ENCODE data around the gene KLHL25. TPM values are rescaled to one million over a fixed set of nuclear protein-coding genes. Genes with fewer than 3 reads are reported as not detected.
A peak's percentile ranks its signal among the peaks of the same experiment; 100 is the strongest.

KLHL25 gene
- total RNA-seq, 2 experiments from 2014 or later: 5.3 TPM

GRCh38 chr15:85785887-85786780, 8.6 kb downstream of the KLHL25 start:
- CTCF ChIA-PET: interaction anchor here (1.0 to 1.7 kb wide), 2 partner anchors 55 to 57 kb away, joined by 3 to 7 read pairs; no protein-coding TSS in a partner anchor
- POLR2A ChIA-PET: interaction anchor here (0.6 kb wide), 1 partner anchor 204 kb away, joined by 3 read pairs; no protein-coding TSS in a partner anchor
- peak; percentile 27 for ATAC-seq

GRCh38 chr15:85782064-85782463, 12.7 kb downstream of the KLHL25 start:
- Mint-ChIP-seq H3K4me1 (ENCODE audit: low read depth) (peaks cover 51% of the 10 kb centered on the region), H3K4me3 (no peak overlapping the region), H3K27me3 (ENCODE audit: low read depth) (no peaks in the 10 kb centered on the region), H3K36me3 (ENCODE audit: low read depth) (no peaks in the 10 kb centered on the region), H3K9me3 (ENCODE audit: insufficient read depth) (no peaks in the 10 kb centered on the region), H3K27ac (no peak overlapping the region)
- ChIA-PET POLR2A (no interaction called here), CTCF (interaction anchor here (1.1 kb wide), 1 partner anchor 59 kb away, joined by 3 read pairs; no protein-coding TSS in a partner anchor)
- ATAC-seq (no peak), DNase-seq (no peak)

More at GRCh38 chr15:85785887-85786780, 8.6 kb downstream of the KLHL25 start:
- Mint-ChIP-seq H3K4me1 (ENCODE audit: low read depth) (peaks cover 62% of the 10 kb centered on the region), H3K27me3 (ENCODE audit: low read depth) (no peaks in the 10 kb centered on the region), H3K9me3 (ENCODE audit: insufficient read depth) (no peaks in the 10 kb centered on the region), H3K27ac (peak overlapping the region; percentile 88), H3K4me3 (peak overlapping the region; percentile 65), H3K36me3 (ENCODE audit: low read depth) (peaks cover 3% of the 10 kb centered on the region)
- no peak for DNase-seq

DNA sequence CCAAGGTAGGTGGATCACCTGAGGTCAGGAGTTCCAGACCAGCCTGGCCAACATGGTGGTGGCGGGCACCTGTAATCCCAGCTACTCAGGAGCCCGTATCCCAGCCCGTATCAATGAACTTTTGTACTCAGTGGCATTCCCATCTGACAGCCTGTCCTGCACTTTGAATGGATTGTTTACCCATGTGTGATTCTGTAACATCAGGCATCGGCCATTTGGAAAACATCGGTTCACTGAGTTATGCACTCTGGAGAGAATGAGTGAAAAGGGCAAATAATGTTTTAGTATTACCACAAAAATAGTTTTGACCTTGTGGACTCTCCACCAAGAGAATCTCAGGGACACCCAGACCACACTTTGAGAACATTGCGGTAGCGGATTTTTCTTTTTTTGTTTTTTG, 13.6 kb downstream of the KLHL25 start:
- ChIA-PET CTCF (interaction anchor here (1.1 kb wide), 1 partner anchor 12 kb away, joined by 3 read pairs; no protein-coding TSS in a partner anchor), POLR2A (no interaction called here)
- Mint-ChIP-seq H3K4me3 (no peak overlapping the region), H3K27me3 (ENCODE audit: low read depth) (no peaks in the 10 kb centered on the region), H3K4me1 (ENCODE audit: low read depth) (peaks cover 44% of the 10 kb centered on the region), H3K36me3 (ENCODE audit: low read depth) (no peaks in the 10 kb centered on the region), H3K9me3 (ENCODE audit: insufficient read depth) (no peaks in the 10 kb centered on the region), H3K27ac (no peak overlapping the region)
- ATAC-seq (no peak), DNase-seq (no peak)

GRCh38 chr15:85780225-85780985, 14.3 kb downstream of the KLHL25 start:
- peaks cover 37% of the 10 kb centered on the region for H3K4me1 Mint-ChIP-seq (ENCODE audit: low read depth)
- ChIA-PET POLR2A (no interaction called here), CTCF (interaction anchor here (1.1 kb wide), 1 partner anchor 13 kb away, joined by 3 read pairs; no protein-coding TSS in a partner anchor)
- ATAC-seq (no peak), DNase-seq (no peak)
- no peaks in the 10 kb centered on the region for H3K9me3 Mint-ChIP-seq (ENCODE audit: insufficient read depth)
- H3K27ac Mint-ChIP-seq: no peak overlapping the region
- H3K36me3 Mint-ChIP-seq (ENCODE audit: low read depth): no peaks in the 10 kb centered on the region
- no peak overlapping the region for H3K4me3 Mint-ChIP-seq
- no peaks in the 10 kb centered on the region for H3K27me3 Mint-ChIP-seq (ENCODE audit: low read depth)

DNA sequence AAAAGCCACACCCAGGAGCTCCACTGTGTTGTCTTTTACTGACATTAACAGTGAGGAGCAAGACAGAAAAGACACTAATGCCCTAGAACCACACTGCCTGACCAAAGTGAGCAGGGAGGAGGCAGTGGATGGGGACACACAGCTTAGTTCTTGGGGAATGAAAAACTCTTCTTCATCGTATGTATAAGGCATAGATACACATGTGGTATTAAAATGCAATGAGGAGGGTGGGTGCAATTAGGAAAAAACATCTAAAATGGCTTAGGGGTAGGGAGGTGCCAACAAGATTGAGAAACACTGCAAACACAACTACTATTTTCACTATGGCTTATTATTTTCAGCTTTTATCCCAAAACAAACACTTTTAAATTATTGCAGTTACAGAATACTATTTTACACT, 15.5 kb downstream of the KLHL25 start:
- peaks cover 28% of the 10 kb centered on the region for H3K4me1 Mint-ChIP-seq (ENCODE audit: low read depth)
- H3K4me3 Mint-ChIP-seq: no peak overlapping the region
- H3K9me3 Mint-ChIP-seq (ENCODE audit: insufficient read depth): no peaks in the 10 kb centered on the region
- ChIA-PET POLR2A (interaction anchor here (1.1 kb wide), 1 partner anchor 87 kb away, joined by 4 read pairs; no protein-coding TSS in a partner anchor), CTCF (no interaction called here)
- H3K36me3 Mint-ChIP-seq (ENCODE audit: low read depth): no peaks in the 10 kb centered on the region
- DNase-seq (no peak), ATAC-seq (no peak)
- no peak overlapping the region for H3K27ac Mint-ChIP-seq
- H3K27me3 Mint-ChIP-seq (ENCODE audit: low read depth): no peaks in the 10 kb centered on the region

DNA sequence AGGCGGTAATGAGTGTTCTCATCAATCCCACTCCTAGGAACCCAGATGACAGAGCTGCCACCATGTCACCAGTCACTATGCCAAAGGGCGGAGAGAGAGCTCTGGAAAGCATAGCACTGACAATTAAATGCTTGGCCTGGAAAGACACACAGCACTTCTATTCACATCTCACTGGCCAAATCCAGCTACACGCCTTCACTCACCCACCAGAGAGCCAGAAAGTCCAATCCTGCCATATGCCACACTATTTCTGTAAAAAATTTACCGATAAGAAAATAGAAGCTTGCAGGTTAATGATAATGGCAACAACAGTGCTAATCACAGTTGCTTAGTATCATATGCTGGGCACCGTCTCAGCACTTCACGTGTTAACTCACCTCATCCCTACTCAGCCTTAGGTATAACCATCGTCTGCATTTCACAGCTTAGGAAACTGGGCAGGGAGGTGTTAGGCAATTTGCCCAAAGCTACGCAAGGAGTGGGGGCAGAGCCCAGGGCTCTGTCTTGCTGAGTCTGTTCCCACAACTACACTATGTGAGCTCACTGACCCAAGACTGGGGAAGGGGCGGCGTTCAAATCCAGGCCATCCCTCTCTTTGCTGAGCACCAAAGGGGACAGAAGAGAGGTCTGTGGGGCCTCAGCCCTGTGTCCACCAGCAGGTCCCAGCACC, 16.5 kb downstream of the KLHL25 start:
- CTCF ChIA-PET: no interaction called here
- H3K4me1 Mint-ChIP-seq (ENCODE audit: low read depth): peaks cover 23% of the 10 kb centered on the region
- POLR2A ChIA-PET: interaction anchor here (0.6 to 1.1 kb wide), 2 partner anchors 45 to 86 kb away, joined by 3 to 4 read pairs; no protein-coding TSS in a partner anchor
- no peak for DNase-seq
- H3K27ac Mint-ChIP-seq: no peak overlapping the region
- no peaks in the 10 kb centered on the region for H3K9me3 Mint-ChIP-seq (ENCODE audit: insufficient read depth)
- H3K4me3 Mint-ChIP-seq: no peak overlapping the region
- H3K36me3 Mint-ChIP-seq (ENCODE audit: low read depth): no peaks in the 10 kb centered on the region
- H3K27me3 Mint-ChIP-seq (ENCODE audit: low read depth): no peaks in the 10 kb centered on the region
- ATAC-seq: no peak

GRCh38 chr15:85777250-85778106, 17.2 kb downstream of the KLHL25 start:
- Mint-ChIP-seq H3K36me3 (ENCODE audit: low read depth) (no peaks in the 10 kb centered on the region), H3K4me3 (no peak overlapping the region), H3K27me3 (ENCODE audit: low read depth) (no peaks in the 10 kb centered on the region), H3K4me1 (ENCODE audit: low read depth) (peaks cover 20% of the 10 kb centered on the region), H3K27ac (no peak overlapping the region), H3K9me3 (ENCODE audit: insufficient read depth) (no peaks in the 10 kb centered on the region)
- ATAC-seq (no peak), DNase-seq (no peak)
- ChIA-PET CTCF (no interaction called here), POLR2A (no interaction called here)

GRCh38 chr15:85773970-85774369, 20.8 kb downstream of the KLHL25 start:
- POLR2A ChIA-PET: no interaction called here
- no peaks in the 10 kb centered on the region for H3K4me1 Mint-ChIP-seq (ENCODE audit: low read depth)
- CTCF ChIA-PET: interaction anchor here (0.5 kb wide), 1 partner anchor 42 kb away, joined by 3 read pairs; no protein-coding TSS in a partner anchor

GRCh38 chr15:85773249-85773648, 21.5 kb downstream of the KLHL25 start:
- Mint-ChIP-seq H3K4me3 (no peak overlapping the region), H3K27me3 (ENCODE audit: low read depth) (no peaks in the 10 kb centered on the region), H3K9me3 (ENCODE audit: insufficient read depth) (no peaks in the 10 kb centered on the region), H3K36me3 (ENCODE audit: low read depth) (no peaks in the 10 kb centered on the region), H3K4me1 (ENCODE audit: low read depth) (no peaks in the 10 kb centered on the region), H3K27ac (peak overlapping the region; percentile 16)
- CTCF ChIA-PET: no interaction called here
- ATAC-seq (no peak), DNase-seq (no peak)
- POLR2A ChIA-PET: no interaction called here

More at GRCh38 chr15:85773970-85774369, 20.8 kb downstream of the KLHL25 start:
- no peaks in the 10 kb centered on the region for H3K27me3 Mint-ChIP-seq (ENCODE audit: low read depth)
- no peak for ATAC-seq
- DNase-seq: no peak
- no peak overlapping the region for H3K4me3 Mint-ChIP-seq
- no peaks in the 10 kb centered on the region for H3K36me3 Mint-ChIP-seq (ENCODE audit: low read depth)
- H3K27ac Mint-ChIP-seq: no peak overlapping the region
- no peaks in the 10 kb centered on the region for H3K9me3 Mint-ChIP-seq (ENCODE audit: insufficient read depth)

GRCh38 chr15:85772668-85773067, 22.1 kb downstream of the KLHL25 start:
- DNase-seq (no peak), ATAC-seq (no peak)
- ChIA-PET POLR2A (no interaction called here), CTCF (no interaction called here)
- Mint-ChIP-seq H3K36me3 (ENCODE audit: low read depth) (no peaks in the 10 kb centered on the region), H3K9me3 (ENCODE audit: insufficient read depth) (no peaks in the 10 kb centered on the region), H3K4me3 (no peak overlapping the region), H3K4me1 (ENCODE audit: low read depth) (no peaks in the 10 kb centered on the region), H3K27me3 (ENCODE audit: low read depth) (no peaks in the 10 kb centered on the region), H3K27ac (no peak overlapping the region)
